Aorta (tissue), 5 donors: ENCODE data around the gene AP4S1. TPM values are rescaled to one million over a fixed set of nuclear protein-coding genes. Genes with fewer than 3 reads are reported as not detected.
"Not testable (repeated sequence)": the region's sequence is repeated elsewhere in the genome, so short reads cannot be mapped to it uniquely, and the experiment has no call there.

Experiments
- ATAC-seq: fragments of 200-7000 bp; cut with Tn5 transposase; one replicate; pipeline ENCODE4 v1.9.1; 2022; ENCODE audit warnings: moderate library complexity; ENCODE audit not compliant: low FRiP score
- DNase-seq, 2 donors: peaks; one replicate each; pipeline ENCODE4 v3.0.0-alpha.2; 2020
- H3K27ac ChIP-seq, 2 donors: one replicate each; pipeline ENCODE4 v1.5.1; 2013; ENCODE audit warnings: low read length in 2 of 2, mild to moderate bottlenecking in 2 of 2, moderate library complexity in 2 of 2, control low read depth in 1 of 2, inconsistent platforms in 1 of 2, low read depth in 1 of 2
- H3K27me3 ChIP-seq, 2 donors: one replicate each; pipeline ENCODE4 v1.6.1; 2013; ENCODE audit warnings: control low read depth in 1 of 2, low read length in 1 of 2, mild to moderate bottlenecking in 1 of 2, moderate library complexity in 1 of 2; ENCODE audit not compliant: insufficient read depth in 2 of 2, control insufficient read depth in 1 of 2
- H3K36me3 ChIP-seq, 2 donors: one replicate each; pipeline ENCODE4 v1.6.1; 2013; ENCODE audit warnings: control low read depth in 1 of 2, low read length in 1 of 2, mild to moderate bottlenecking in 1 of 2; ENCODE audit not compliant: insufficient read depth in 2 of 2, control insufficient read depth in 1 of 2
- H3K4me1 ChIP-seq, 2 donors: one replicate each; pipeline ENCODE4 v1.6.1; 2013; ENCODE audit warnings: low read length in 2 of 2, control low read depth in 1 of 2, mild to moderate bottlenecking in 1 of 2, moderate library complexity in 1 of 2; ENCODE audit not compliant: insufficient read depth in 2 of 2, control insufficient read depth in 1 of 2
- H3K4me3 ChIP-seq, 2 donors: one replicate each; pipeline ENCODE4 v1.5.1; 2013; ENCODE audit warnings: low read length in 2 of 2, control low read depth in 1 of 2, mild to moderate bottlenecking in 1 of 2
- H3K9me3 ChIP-seq: one replicate; pipeline ENCODE4 v1.6.1; 2013; ENCODE audit warnings: mild to moderate bottlenecking, low read length; ENCODE audit not compliant: control insufficient read depth
- WGBS, 2 donors: extraction: QIAGEN DNeasy Blood & Tissue Kit; methylation state at CpG; one replicate each; pipeline ENCODE4 v1.1.7; 2013; 5-methylcytosine and 5-hydroxymethylcytosine counted together
- intact Hi-C, 2 donors: fragments of 100-400 bp; cut with DNase I; formaldehyde crosslinking; loops; one replicate each; pipeline versions ENCODE4 v1.14.2 to v1.15.0; 2022
- polyA plus RNA-seq, 2 donors: library from polyadenylated mRNA; stranded (reverse); fragments of 200-250 nt; gene quantifications; one replicate each; pipeline ENCODE4 v1.2.3, GENCODE V29; 2013
- total RNA-seq, 2 donors: library from RNA; stranded (reverse); fragmentation: NEBNext Ultra II Directional; extraction: Animal tissue kit (Norgen Biotek cat#: 25700); gene quantifications; one replicate each; pipeline ENCODE4 v1.2.1, GENCODE V29; 2021
- donor health status: healthy with polysubstance abuse.
- donor health status: Bipolar disorder and iron deficiency.
- donor health status: DM: no; HTN: no; CAD: no.
- donor health status: DM: no; HTN: no; CAD: no.
- donor health status: DM: yes; HTN: yes; CAD: no.

AP4S1 gene
- total and polyA plus RNA-seq, 4 donors = 7.1 to 20.2 (median 9.9) TPM

GRCh38 chr14:31029016-31029970 is 3.8 kb downstream of the AP4S1 start:
- no peaks in the 10 kb centered on the region for H3K9me3 ChIP-seq
- H3K4me1 ChIP-seq = no peaks in the 10 kb centered on the region
- H3K27me3 ChIP-seq = no peaks in the 10 kb centered on the region
- ATAC-seq = no peak
- H3K36me3 ChIP-seq = no peaks in the 10 kb centered on the region
- 93 to 97% methylated on average over 3 of the region's 3 CpGs for WGBS, 2 donors
- no peak overlapping the region for H3K4me3 ChIP-seq
- no peak for DNase-seq
- intact Hi-C loops = loop anchor here (5.0 kb wide), 3 partner anchors 47 to 53 kb away; no protein-coding TSS in a partner anchor
- H3K27ac ChIP-seq = no peak overlapping the region

- ATAC-seq = no peak
- no peak overlapping the region for H3K27ac ChIP-seq
- intact Hi-C loops = no loop called here
- no peaks in the 10 kb centered on the region for H3K27me3 ChIP-seq
- no peak overlapping the region for H3K4me3 ChIP-seq
- whole genome bisulfite sequencing, 2 donors = 93 to 94% methylated on average over 5 of the region's 5 CpGs
- H3K9me3 ChIP-seq = no peaks in the 10 kb centered on the region
- H3K36me3 ChIP-seq = no peaks in the 10 kb centered on the region
- H3K4me1 ChIP-seq = no peaks in the 10 kb centered on the region
- DNase-seq = no peak
These were observed 5.0 kb downstream of the AP4S1 start for GRCh38 chr14:31030469-31030868.

DNA sequence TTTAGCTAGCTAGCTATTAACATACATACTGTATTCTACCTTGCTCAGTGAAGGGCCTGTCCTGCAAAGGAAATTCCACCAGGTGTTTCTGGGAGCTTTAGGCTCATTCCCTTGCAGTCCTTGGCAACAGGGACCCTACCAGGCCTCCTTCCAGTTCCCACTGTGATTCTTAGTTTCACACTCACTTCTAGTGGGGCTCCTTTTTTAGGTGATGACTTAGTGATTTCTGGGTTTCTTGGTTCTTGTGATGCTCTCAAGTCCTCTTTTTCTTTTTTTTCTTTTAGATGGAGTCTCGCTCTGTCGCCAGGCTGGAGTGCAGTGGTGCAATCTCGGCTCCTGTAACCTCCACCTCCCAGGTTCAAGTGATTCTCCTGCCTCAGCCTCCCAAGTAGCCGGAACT is 11.1 kb downstream of the AP4S1 start:
- intact Hi-C loops = no loop called here
- ATAC-seq (no peak), DNase-seq (no peak)
- Histone ChIP-seq H3K9me3 (no peaks in the 10 kb centered on the region), H3K4me3 (no peak overlapping the region), H3K27ac (no peak overlapping the region), H3K27me3 (no peaks in the 10 kb centered on the region), H3K4me1 (no peaks in the 10 kb centered on the region), H3K36me3 (peaks cover 0 to 2% of the 10 kb centered on the region in 2 donors)
- WGBS, 2 donors = 97 to 98% methylated on average over 4 of the region's 4 CpGs

GRCh38 chr14:31037709-31038221 is 12.3 kb downstream of the AP4S1 start:
- H3K4me1 ChIP-seq = no peaks in the 10 kb centered on the region
- no peaks in the 10 kb centered on the region for H3K9me3 ChIP-seq
- H3K4me3 ChIP-seq = no peak overlapping the region
- intact Hi-C loops = no loop called here
- H3K36me3 ChIP-seq = peaks cover 0 to 2% of the 10 kb centered on the region in 2 donors
- WGBS, 2 donors = 90% methylated on average over 1 of the region's 1 CpG
- H3K27ac ChIP-seq = no peak overlapping the region
- DNase-seq (no peak), ATAC-seq (no peak)
- no peaks in the 10 kb centered on the region for H3K27me3 ChIP-seq

DNA sequence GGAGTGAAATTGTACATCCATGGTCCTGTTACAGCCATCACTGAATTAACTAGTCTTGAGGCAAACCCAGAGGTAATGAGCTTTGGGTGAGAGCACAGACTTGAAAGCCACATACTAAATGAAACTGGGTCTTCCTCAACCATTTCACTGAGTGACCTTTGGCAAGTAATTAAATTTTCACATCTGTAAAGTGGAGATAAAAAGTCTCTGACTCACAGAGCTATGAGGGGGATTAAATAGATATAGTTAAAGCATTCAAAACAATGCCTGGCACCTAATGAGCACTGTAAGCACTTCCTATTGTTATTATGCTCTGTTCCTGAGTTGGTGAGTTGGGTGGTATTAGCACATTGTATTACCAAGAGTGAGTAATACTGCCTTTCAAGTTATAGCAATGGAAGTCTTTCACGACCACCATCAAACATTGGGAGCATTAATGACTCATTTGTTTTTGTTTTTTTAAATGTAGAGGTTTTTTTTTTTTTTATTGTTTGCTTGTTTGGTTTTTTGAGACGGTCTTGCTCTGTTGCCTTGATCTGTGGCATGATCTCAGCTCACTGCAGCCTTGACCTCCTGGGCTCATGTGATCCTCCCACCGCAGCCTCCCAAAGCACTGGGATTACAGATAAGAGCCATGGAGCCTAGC is 13.2 kb downstream of the AP4S1 start:
- H3K27ac ChIP-seq = no peak overlapping the region

DNA sequence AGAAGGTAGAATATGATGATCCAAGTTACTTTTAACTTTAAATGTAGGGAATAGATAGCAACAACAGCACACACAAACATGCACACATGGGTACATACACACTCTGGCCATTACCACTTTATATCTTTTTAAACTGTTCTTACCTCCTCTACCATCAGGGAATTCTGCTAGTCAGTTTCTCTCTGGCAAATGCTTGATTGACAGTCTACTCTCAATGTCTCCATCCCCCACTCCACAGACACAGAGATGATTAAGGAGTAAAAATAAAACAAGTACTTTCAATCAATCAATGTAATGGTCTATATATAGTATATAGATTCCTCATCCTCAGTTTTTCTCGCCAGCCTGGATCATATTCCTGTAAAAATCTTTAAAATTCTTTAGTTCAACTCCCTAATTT is 16.9 kb downstream of the AP4S1 start:
- ATAC-seq = no peak
- WGBS, 2 donors = 79 to 80% methylated on average over 1 of the region's 1 CpG
- H3K36me3 ChIP-seq = peaks cover 0 to 2% of the 10 kb centered on the region in 2 donors
- H3K27me3 ChIP-seq = no peaks in the 10 kb centered on the region
- DNase-seq = no peak
- H3K9me3 ChIP-seq = no peaks in the 10 kb centered on the region
- intact Hi-C loops = no loop called here
- H3K4me1 ChIP-seq = no peaks in the 10 kb centered on the region
- H3K4me3 ChIP-seq = no peak overlapping the region
- no peak overlapping the region for H3K27ac ChIP-seq

More for the DNA sequence above, 13.2 kb downstream of the AP4S1 start:
- H3K27me3 ChIP-seq = no peaks in the 10 kb centered on the region
- peaks cover 0 to 2% of the 10 kb centered on the region in 2 donors for H3K36me3 ChIP-seq
- H3K4me1 ChIP-seq = no peaks in the 10 kb centered on the region
- DNase-seq (no peak), ATAC-seq (no peak)
- intact Hi-C loops = no loop called here
- 63 to 79% methylated on average over 3 of the region's 3 CpGs for WGBS, 2 donors
- no peak overlapping the region for H3K4me3 ChIP-seq
- no peaks in the 10 kb centered on the region for H3K9me3 ChIP-seq

DNA sequence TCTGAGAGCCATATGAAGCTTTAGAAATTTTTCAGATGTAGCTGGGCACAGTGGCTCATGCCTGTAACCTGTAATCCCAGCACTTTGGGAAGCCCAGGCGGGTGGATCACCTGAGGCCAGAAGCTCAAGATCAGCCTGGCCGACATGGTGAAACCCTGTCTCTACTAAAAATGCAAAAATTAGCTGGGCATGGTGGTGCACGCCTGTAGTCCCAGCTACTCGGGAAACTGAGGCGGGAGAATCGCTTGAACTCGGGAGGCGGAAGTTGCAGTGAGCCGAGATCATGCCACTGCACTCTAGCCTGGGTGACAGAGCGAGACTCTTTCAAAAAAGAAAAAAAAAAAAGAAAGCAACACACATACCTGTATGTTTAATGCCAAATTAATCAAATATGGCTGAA is 17.4 kb downstream of the AP4S1 start:
- H3K9me3 ChIP-seq, DNase-seq, H3K36me3 ChIP-seq, H3K4me1 ChIP-seq, H3K27me3 ChIP-seq, H3K27ac ChIP-seq, intact Hi-C loops, ATAC-seq, H3K4me3 ChIP-seq: not testable (repeated sequence)
- 90 to 96% methylated on average over 10 of the region's 10 CpGs for WGBS, 2 donors

DNA sequence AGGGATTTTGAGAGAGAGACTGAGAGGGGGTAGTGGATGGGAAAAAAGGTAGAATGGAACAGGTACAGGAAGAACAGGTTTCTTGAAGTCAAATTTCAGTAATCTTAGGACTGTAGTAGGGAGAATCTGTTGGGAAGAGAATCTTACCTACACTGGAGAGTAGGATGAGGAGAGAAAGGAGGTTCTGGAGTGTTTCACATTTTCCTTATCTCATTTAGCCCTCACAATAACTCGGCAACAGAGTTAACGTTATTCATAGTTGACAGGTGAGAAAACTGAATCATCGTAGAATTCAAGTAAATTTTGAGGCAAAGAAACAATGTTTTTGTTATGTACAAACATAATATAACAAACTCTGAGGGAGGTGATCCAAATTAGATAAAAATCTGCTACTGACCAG is 17.9 kb downstream of the AP4S1 start:
- no peak for DNase-seq
- Histone ChIP-seq H3K4me1 (no peaks in the 10 kb centered on the region), H3K36me3 (peaks cover 0 to under 1% of the 10 kb centered on the region in 2 donors), H3K27me3 (no peaks in the 10 kb centered on the region), H3K27ac (no peak overlapping the region), H3K4me3 (no peak overlapping the region), H3K9me3 (no peaks in the 10 kb centered on the region)
- WGBS, 2 donors = 50 to 66% methylated on average over 3 of the region's 3 CpGs
- no peak for ATAC-seq
- intact Hi-C loops = no loop called here
